ENCODE data around the gene C10orf71. TPM values are rescaled to one million over a fixed set of nuclear protein-coding genes. Genes with fewer than 3 reads are reported as not detected.

C10orf71 gene, protein sequence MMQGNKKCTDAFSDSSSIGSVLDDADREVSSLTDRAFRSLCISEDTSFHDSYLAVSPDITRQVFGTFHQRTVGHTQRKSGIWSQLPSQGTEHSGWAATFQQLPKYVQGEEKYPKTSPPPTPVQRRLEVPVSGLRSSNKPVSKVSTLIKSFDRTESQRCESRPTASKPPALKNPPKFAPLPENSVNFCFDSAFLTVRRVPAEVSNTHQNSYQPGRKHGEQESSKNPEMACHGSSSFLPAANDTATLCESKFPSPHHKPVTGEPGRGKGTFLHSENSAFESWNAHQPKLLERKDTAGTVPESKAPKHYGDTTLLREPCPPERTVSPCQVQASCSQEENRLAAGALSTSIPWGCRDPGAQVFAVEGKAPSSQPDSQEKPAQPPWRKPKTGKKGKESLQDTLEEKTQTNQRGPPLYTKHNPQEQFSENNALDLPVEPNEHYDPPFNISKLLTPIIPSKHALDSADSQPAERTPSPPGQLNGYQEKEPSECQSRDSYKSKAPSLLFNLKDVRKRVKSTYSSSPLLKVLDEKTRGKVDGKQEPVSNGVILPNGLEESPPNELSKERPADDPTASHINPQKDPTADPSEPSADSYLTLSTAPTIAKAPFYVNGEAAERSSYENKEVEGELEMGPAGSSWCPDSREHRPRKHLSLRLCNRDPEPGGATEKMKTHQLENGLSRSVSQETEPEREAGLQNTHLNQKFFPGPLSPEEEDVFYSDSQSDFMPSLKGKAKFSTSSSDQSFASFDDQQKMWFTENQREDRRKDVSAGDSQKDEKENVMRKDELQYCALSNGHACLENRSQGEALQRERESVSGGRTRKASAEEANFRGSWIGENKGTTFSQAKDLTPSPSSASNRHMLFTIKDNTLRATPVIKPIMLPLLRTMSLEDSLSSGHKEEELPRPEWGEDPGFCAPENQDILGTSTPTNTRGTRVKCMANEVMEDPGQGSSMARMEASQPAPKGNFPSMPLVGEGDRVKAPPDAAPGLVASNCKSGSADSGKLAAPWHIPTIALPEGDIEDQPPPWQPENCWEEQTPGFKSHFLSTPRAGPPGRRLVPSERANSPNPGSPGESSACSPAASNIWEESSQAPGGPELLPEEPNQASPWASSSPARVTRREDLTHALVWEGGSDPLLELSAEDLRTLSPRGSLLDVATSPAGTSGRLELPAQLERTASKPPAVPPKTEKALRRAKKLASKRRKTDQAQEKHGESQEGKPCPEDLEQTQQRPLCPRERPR (N-terminal part only)
- 10 to 100 TPM; 12.0 to 40.0 (median 28.3) TPM for polyA plus RNA-seq (ENCODE audit: insufficient read length in 10 of 10)
- long read RNA-seq, donor 1, full-length matches to known transcripts: 9 of 9 reads
- long read RNA-seq, donor 1, partial matches to known transcripts: 0 of 9 reads
- long read RNA-seq, donor 1, other reads (novel, unspliced or antisense): 0 of 9 reads
- long read RNA-seq, donor 2, full-length matches to known transcripts: 5 of 5 reads
- long read RNA-seq, donor 2, partial matches to known transcripts: 0 of 5 reads
- long read RNA-seq, donor 2, other reads (novel, unspliced or antisense): 0 of 5 reads
- long read RNA-seq, donor 3: 0 reads
- long read RNA-seq, donor 4, full-length matches to known transcripts: 4 of 4 reads
- long read RNA-seq, donor 4, partial matches to known transcripts: 0 of 4 reads
- long read RNA-seq, donor 4, other reads (novel, unspliced or antisense): 0 of 4 reads
- long read RNA-seq, donor 5, full-length matches to known transcripts: 4 of 17 reads
- long read RNA-seq, donor 5, partial matches to known transcripts: 13 of 17 reads
- long read RNA-seq, donor 5, other reads (novel, unspliced or antisense): 0 of 17 reads
- long read RNA-seq, donor 6, full-length matches to known transcripts: 2 of 2 reads
- long read RNA-seq, donor 6, partial matches to known transcripts: 0 of 2 reads
- long read RNA-seq, donor 6, other reads (novel, unspliced or antisense): 0 of 2 reads
- long read RNA-seq, donor 7, full-length matches to known transcripts: 3 of 14 reads
- long read RNA-seq, donor 7, partial matches to known transcripts: 11 of 14 reads
- long read RNA-seq, donor 7, other reads (novel, unspliced or antisense): 0 of 14 reads
- long read RNA-seq, donor 8, full-length matches to known transcripts: 2 of 2 reads
- long read RNA-seq, donor 8, partial matches to known transcripts: 0 of 2 reads
- long read RNA-seq, donor 8, other reads (novel, unspliced or antisense): 0 of 2 reads
- long read RNA-seq, donor 9, full-length matches to known transcripts: 1 of 1 reads
- long read RNA-seq, donor 9, partial matches to known transcripts: 0 of 1 reads
- long read RNA-seq, donor 9, other reads (novel, unspliced or antisense): 0 of 1 reads

DNA sequence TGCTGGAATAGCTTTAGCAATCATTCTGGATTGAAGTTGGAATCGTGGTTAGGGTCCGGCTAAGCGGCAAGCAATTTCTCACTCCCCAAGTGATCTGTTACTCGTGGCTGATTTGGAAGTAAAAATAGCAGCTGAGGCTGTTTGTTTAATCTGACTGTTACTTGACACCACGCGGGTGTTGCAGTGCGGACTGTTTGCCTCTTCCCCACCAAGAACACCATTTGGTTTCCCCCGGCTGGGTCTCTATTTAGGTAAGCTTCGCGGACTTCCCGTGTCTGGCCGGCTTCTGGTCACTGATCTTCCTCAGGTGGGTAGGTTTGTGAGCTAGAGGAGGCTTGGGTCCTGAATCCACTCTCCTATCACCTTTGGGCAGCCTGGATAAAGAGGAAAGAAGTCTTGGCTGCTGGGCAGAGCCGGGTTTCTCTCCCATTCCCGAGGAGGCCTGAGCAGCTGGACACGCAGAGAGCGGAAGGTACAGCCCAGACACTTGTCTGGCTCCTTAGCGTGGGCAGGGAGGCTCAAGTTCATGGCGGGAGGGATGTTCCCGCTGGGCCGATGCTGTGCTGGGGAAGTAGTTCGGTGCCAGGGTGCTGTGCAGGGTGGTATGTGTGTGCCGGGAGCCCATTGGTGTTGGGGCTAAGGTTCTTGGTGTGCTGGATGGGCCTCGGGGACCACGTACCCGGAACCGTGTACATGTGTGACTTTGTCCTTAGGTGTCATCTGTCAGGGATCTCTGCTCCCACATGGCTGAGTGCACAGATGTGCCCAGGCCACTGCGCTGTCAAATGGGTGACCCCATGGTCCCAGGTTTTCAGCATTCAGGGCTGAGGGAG is at the start of gene C10orf71:
C10orf71 (plus strand) TSS at position 188 of the 833 bp plus-strand sequence. CDS start 23,376 bp downstream, outside the sequence.
- peak; percentile 59 to 73 (median 59) for DNase-seq

DNA sequence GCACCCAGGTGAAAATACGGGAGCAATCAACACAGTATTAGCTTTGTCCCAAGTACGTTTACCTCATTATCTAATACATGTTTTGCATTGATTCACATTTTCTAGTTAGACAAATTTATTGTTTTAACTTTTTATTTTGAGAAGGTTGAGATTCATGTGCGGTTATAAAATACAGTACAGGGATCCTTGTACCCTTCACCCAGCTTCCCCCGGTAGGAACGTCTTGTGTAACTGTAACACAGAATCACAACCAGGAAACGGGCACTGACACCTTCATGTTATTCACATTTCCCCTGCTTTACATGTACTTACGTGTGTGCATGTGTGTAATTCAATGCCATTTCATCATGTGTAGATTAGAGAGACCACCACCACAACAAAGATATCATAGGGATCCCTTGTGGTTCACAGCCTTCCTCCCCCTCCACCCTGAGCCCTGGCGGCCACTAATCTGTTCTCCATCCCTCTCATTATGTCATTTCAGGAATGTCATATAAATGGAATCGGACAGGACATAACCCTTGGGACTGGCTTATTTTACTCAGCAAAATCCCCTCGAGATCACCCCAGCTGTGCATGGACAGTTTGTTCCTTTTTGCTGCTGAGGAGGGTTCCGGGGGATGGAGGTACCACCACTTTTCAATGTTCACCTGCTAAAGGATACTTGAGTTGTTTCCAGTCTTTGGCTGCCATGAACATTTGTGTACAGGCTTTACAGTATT is 46.5 kb upstream of the C10orf71 start:
- no peak for DNase-seq

DNA sequence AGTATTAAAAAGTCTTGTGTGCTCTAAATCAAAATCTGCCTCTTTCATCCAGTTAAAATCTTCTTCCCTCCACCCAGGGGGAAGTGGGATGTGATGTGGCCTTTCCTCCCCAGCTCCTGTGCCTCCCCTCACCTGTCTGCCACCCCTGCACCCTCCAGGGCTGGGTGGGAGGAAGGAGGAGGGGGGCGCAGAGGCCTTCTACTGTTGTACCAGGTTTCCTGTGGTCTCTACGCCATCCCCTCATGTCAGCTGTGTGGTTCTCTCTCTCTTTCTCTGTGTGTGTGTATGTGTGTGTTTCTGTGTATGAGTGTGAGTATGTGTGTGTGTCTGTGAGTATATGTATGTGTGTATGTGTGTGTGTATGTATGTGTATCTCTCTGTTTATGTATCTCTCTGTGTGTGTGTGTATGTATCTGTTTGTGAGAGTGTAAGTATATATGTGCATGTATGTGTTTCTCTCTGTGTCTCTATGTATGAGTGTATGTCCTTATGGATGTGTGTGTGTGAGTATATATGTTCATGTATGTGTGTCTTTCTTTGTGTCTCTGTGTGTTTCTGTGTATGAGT is 45.5 kb upstream of the C10orf71 start:
- DNase-seq: no peak

DNA sequence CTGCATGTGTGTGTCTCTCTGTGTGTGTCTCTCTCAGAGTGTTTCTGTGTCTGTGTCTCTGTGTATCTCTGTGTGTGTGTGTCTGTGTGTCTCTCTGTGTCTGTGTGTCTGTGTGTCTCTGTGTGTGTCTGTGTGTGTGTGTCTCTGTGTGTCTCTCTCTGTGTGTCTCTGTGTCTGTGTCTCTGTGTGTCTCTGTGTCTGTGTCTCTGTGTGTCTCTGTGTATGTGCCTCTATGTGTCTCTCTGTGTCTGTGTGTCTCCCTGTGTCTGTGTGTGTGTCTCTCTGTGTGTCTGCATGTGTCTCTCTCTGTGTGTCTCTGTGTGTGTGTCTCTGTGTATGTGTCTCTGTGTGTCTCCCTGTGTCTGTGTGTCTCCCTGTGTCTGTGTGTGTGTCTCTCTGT is 44.8 kb upstream of the C10orf71 start:
- DNase-seq: no peak

DNA sequence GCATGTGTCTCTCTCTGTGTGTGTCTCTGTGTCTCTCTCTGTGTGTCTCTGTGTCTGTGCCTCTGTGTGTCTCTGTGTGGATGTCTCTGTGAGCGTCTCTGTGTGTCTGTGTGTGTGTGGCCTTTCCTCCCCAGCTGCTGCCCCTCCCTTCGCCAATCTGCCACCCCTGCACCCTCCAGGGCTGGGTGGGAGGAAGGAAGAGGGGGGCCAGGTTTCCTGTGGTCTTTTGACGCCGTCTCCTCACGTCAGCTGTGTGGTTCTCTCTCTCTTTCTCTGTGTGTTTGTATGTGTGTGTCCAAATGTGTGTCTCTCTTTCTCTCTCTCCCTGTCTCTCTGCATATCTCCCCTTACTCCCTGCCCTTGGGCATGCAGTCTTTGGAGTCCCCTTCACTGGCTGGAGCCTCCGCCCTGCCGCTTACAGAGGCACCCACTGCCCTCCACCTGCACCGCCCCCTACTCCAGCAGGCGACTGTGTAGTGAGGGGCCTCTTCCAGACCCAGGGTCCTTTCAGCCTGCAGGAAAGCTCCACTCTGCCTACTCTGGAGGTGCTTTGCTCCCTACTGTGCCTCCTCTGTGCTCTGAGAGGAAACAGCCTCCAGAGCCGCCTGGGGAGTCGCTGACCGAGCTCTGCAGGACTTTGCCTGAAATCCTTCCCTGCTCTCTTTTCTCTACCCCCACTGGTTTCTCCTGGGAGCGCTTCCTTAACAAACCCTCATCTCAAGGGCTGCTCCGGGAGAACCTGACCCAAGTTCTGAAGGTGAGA is 44.2 kb upstream of the C10orf71 start:
- no peak for DNase-seq

DNA sequence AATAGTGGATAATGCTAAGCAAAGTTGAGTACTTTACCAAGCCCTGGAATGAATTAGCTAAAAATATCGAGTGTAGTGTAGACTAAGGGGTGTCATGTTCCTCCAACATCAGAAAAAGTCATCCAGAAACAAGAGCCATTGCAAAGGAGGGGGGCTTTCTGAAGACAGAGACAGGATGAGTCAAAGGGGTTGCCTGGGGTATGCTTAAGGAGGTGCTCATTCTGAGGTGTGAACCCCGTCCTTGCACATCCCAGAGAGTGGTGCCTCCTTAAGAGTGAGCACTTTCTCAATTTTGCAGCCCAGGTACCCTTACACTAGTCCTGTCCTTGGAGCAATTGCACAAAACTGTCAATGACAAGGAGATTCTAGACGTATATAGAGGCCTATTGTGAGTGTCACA is 43.1 kb upstream of the C10orf71 start:
- no peak for DNase-seq

DNA sequence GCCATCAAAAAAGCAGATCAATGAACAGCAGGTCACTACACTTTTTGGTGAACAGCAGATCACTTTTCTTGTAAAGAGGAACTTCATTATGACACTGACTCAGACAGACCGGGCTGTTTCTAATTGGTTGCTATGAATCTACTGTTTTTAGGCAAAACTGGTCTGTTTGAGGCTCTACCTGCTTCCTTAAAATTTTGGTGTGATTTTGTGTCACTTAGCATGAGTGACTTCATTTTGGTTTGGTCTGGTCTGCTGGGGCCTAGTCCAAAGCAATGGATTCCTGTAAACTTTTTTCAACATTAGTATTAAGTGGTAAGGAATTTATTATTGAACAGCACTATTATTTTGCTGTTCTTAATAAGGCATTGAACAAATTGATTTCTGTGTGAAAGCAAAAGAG is 41.8 kb upstream of the C10orf71 start:
- no peak for DNase-seq

DNA sequence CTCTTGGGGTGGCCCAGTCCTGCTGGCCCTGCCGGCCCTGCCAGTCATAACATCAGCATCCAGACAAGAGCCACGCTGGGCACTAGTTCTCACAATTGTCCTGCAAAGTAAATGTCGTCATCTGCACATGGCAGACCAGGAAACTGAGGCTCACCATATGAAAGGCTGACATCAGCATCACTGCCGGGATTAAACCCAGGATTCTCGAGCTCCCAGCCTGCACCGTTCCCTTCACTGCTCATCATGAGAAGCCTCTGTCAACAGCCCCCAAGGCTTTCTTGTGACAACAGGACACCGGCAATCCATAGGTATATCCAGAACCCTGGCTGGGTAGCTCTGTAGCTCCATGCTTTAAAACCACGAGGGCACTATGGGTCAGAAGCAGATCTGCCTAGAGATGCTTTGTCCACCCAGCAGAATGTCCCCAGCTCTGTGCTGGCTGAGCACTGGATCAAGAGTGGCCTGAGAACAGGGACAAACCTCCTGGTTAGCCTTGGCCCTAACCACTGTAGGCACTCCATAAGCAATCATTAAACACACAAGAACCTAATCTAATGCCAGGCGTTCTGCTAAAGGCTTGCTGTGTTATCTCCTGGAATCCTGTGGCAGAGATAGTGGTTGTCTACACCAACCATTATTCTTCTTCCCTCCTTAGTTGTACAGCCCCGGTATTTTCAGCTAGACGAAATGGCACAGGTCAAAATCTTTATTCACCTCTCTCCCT is 41.2 kb upstream of the C10orf71 start:
- no peak for DNase-seq

DNA sequence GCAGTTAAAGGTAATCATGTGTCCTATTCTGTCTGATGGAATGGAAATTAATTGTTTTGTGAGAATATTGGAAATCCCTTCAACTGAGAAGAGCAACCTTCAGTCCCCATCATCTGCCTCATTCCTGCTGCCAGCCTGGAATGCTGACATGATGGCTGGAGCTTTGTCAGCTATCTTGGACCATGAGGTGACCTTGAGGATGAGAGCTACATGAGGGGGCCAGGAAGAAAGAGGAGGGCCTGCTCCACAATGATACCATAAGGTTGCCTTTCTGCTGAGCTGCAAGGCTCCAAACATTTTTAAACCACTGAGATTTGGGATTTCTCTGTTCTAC is 40.7 kb upstream of the C10orf71 start:
- no peak for DNase-seq

DNA sequence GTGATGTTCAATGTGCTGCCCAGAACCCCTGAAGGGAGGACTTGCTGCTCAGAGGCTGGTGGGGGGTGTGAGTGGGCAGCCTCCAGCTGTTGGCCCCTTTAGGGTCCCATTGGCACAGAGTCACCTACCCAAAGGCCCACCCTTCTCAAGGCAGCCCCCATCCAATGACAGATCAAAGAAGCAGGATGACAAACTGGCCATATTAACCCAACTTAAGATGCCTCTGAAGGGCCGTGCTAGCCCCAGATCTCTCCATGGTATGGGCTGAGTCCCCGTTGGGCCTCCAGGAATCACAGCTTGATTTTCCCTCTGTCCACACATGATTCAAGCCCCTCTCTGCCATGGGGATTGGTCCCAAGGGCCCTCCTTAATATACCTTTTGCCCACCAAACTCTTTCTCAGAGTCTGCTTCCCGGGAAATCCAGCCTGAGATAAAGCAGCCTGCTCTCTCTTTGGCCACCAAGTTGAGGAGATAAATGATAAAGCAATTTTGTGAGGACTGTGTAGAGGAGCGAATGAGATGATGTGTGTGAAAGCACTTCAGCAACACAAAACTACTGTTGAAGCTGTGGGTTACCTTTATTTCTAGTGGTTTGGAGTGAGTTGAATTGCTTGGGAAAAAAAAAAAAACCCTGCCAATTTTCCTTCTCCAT is 38.2 kb upstream of the C10orf71 start:
- no peak for DNase-seq

DNA sequence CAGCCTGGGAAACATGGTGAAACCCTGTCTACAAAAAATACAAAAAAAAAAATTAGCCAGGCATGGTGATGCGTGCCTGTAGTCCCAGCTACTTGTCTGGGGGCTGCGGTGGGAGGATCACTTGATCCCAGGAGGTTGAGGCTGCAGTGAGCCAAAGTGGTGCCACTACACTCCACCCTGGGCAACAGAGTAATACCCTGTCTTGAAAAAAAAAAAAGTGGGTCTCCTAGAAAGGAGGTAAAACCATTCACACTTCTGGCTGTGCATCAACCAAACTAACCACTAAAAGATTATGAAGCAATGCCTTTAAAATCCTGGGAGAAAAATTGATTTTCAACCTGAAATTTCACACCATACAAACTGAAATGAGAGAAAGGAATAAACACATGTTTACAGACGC is 35.4 kb upstream of the C10orf71 start:
- DNase-seq: no peak

DNA sequence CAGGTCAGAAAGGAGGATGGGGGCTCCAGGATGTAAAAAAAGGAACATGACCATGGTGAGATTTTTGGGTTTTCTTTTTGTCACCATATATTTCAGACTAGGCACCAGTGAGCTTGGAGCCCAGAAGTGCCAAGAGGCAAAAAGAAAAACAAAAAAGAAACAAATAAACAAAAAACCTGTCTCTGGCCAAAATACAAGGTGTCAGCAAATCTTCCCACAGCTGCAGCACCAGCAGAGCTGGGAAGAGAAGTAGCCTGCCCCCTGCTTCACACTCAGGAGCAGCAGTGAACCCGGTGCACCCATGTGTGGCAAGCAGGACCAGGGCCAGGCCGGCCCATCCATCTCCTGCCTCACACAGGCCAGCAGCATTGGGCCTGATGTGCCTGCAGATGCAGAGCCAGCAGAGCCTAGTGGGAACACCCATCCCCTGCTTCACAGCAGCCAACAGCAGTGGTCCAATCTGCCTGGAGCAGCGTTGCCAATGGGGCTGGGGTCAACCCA is 34.7 kb upstream of the C10orf71 start:
- DNase-seq: no peak

DNA sequence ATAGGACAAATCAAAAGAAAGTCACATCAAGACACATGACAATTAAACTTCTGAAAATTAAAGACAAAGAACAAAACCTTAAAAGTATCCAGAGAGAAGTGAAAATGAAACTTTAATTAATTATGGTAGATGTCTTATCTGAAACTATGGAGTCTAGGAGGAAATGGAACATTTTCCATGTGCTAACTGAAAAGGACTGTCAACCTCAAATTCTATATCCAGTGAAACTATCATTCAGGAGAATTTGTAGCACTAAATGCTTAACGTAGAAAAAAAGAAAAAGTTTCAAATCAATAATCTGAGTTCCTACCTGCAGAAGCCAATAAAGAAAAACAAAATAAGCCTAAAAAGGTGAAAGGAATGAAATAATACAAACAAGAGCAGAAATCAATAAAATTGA is 33.1 kb upstream of the C10orf71 start:
- DNase-seq: no peak

DNA sequence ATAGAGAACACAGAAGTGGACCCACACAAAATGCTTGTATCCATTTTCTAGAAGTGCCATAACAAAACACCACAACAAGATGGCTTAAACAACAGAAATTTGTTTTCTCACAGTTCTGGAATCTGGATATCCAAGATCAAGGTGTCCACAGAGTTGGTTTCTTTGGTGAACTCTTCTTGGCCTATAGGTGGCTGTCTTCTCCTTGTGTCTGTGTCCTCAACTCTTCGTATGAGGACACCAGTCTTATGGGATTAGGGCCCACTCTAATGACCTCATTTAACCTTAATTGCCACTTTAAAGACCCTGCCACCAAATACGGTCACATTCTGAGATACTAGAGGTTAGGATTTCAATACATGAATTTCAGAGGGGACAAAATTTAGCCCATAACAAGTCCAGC is 30.8 kb upstream of the C10orf71 start:
- no peak for DNase-seq

DNA sequence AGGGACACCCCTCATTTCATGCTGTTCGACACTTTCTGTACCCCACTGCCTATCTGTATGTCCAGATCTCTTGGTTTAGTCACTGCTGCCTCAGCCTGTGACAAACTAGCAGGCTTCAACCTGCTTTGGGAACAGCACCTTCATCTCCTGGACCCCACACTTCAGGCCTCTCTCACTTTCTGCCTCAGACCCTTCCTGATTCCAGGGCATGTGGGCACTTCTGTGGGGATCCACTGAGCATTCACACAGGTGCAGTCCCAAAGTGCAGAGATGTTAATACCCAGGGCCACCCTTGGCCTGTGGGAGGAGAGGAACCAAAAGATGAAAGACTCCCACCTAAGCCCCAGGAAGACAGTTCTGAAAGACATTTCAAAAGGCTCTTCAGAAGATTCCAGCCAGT is 29.4 kb upstream of the C10orf71 start:
- DNase-seq: no peak

DNA sequence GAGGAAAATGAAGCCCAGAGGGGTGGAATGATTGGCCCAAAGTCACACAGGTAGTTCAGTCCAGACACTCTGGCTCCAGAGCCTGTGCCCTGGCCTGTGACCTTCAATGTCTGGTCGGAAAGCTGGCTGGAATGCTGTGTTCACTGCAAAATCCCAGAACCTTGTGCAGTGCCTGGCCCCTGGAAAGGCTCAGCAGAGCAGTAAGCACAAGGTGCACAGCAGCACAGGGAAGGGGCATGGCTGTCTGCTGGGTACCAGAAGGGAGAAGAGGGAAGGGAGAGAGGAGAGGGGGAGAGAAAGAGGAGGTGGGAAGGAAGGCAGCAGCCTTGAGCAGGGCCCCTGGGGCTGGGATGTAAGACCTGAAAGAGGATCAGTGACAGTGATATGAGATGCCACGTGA is 28.4 kb upstream of the C10orf71 start:
- no peak for DNase-seq
